DND-41 (cell line): Measurements from ENCODE around the gene DNAH17.

ENCODE experiments used
- ATAC-seq: fragments of 200-7000 bp; cut with Tn5 transposase; 3 replicates; pipeline ENCODE4 v1.9.1; 2021; ENCODE audit warnings: low read depth; ENCODE audit not compliant: insufficient read depth
- DNase-seq: peaks from one replicate; pipeline ENCODE4 v3.0.0-alpha.2; 2020
- H2AFZ ChIP-seq: 2 replicates; pipeline ENCODE4 v1.6.0; 2012; ENCODE audit warnings: low read depth, low read length
- H3K27ac ChIP-seq: 2 replicates; pipeline ENCODE4 v1.5.1; 2012; ENCODE audit warnings: low read length, inconsistent platforms
- H3K27me3 ChIP-seq: fragments of 200-600 bp; sonication (generic); 2 replicates; pipeline ENCODE4 v1.6.0; 2012; ENCODE audit warnings: low read length, mild to moderate bottlenecking, inconsistent platforms; ENCODE audit not compliant: insufficient read depth, poor library complexity
- H3K36me3 ChIP-seq: 2 replicates; pipeline ENCODE4 v1.5.1; 2012; ENCODE audit warnings: low read length, inconsistent platforms; ENCODE audit not compliant: insufficient read depth
- H3K4me1 ChIP-seq: 2 replicates; pipeline ENCODE4 v1.5.1; 2012; ENCODE audit warnings: mild to moderate bottlenecking, low read length; ENCODE audit not compliant: insufficient read depth
- H3K4me2 ChIP-seq: 2 replicates; pipeline ENCODE4 v1.6.0; 2012; ENCODE audit warnings: mild to moderate bottlenecking, moderate library complexity, low read length, inconsistent platforms; ENCODE audit not compliant: insufficient read depth
- H3K4me3 ChIP-seq, 2 experiments: fragments of 200-600 bp in 1 of 2; shearing (Covaris generic) in 1 of 2; 2 replicates each; pipeline ENCODE4 v1.5.1; 2012 to 2016; ENCODE audit warnings: inconsistent platforms in 2 of 2, low read length in 2 of 2, mild to moderate bottlenecking in 2 of 2, low read depth in 1 of 2, moderate library complexity in 1 of 2
- H3K79me2 ChIP-seq: 2 replicates; pipeline ENCODE4 v1.6.0; 2012; ENCODE audit warnings: low read length, inconsistent platforms; ENCODE audit not compliant: insufficient read depth
- H3K9ac ChIP-seq: 2 replicates; pipeline ENCODE4 v1.6.0; 2012; ENCODE audit warnings: low read depth, mild to moderate bottlenecking, inconsistent platforms, low read length, moderate library complexity
- H3K9me3 ChIP-seq: 2 replicates; pipeline ENCODE4 v1.5.1; 2012; ENCODE audit warnings: low read length, moderate library complexity, mild to moderate bottlenecking, inconsistent platforms; ENCODE audit not compliant: insufficient read depth, severe bottlenecking
- H4K20me1 ChIP-seq: 2 replicates; pipeline ENCODE4 v1.6.0; 2012; ENCODE audit warnings: low read length; ENCODE audit not compliant: insufficient read depth
- CTCF ChIP-seq: IDR thresholded peaks from 2 replicates; pipeline ENCODE4 v1.5.1; 2012; ENCODE audit warnings: borderline replicate concordance, low read length, moderate library complexity, mild to moderate bottlenecking; ENCODE audit not compliant: poor library complexity, severe bottlenecking; ENCODE audit errors: extremely low read depth
- EZH2 ChIP-seq: IDR thresholded peaks from 3 replicates; pipeline ENCODE4 v1.6.1; 2012; ENCODE audit warnings: borderline replicate concordance, low read depth, mild to moderate bottlenecking, moderate library complexity, low read length, inconsistent platforms; ENCODE audit not compliant: severe bottlenecking

Gene DNAH17

GRCh38 chr17:78622491-78623265 is 45.5 kb upstream of the DNAH17 start:
- no peaks in the 10 kb centered on the region for H3K79me2 ChIP-seq
- H4K20me1 ChIP-seq: no peaks in the 10 kb centered on the region
- no peaks in the 10 kb centered on the region for H3K27me3 ChIP-seq
- no peaks in the 10 kb centered on the region for H3K36me3 ChIP-seq
- H3K9ac ChIP-seq: no peak overlapping the region
- no peaks in the 10 kb centered on the region for H3K9me3 ChIP-seq
- no peaks in the 10 kb centered on the region for H3K4me1 ChIP-seq
- H3K4me2 ChIP-seq: no peak overlapping the region
- no peak overlapping the region for H3K27ac ChIP-seq
- DNase-seq (no peak), ATAC-seq (no peak)
- H3K4me3 ChIP-seq: no peak overlapping the region
- H2AFZ ChIP-seq: no peak overlapping the region
- TF ChIP-seq EZH2 (no peak), CTCF (no peak)

GRCh38 chr17:78621720-78622490 is 44.7 kb upstream of the DNAH17 start:
- H3K4me1 ChIP-seq: no peaks in the 10 kb centered on the region
- DNase-seq: no peak

GRCh38 chr17:78620099-78620498 is 42.9 kb upstream of the DNAH17 start:
- Histone ChIP-seq H3K27me3 (no peaks in the 10 kb centered on the region), H4K20me1 (no peaks in the 10 kb centered on the region), H3K9ac (no peak overlapping the region), H2AFZ (no peak overlapping the region), H3K9me3 (no peaks in the 10 kb centered on the region), H3K36me3 (no peaks in the 10 kb centered on the region), H3K4me2 (no peak overlapping the region), H3K79me2 (no peaks in the 10 kb centered on the region), H3K27ac (no peak overlapping the region), H3K4me3 (no peak overlapping the region), H3K4me1 (no peaks in the 10 kb centered on the region)
- TF ChIP-seq CTCF (no peak), EZH2 (no peak)
- ATAC-seq (no peak), DNase-seq (no peak)

More at GRCh38 chr17:78621720-78622490, 44.7 kb upstream of the DNAH17 start:
- Histone ChIP-seq H2AFZ (no peak overlapping the region), H3K27ac (no peak overlapping the region), H4K20me1 (no peaks in the 10 kb centered on the region), H3K36me3 (no peaks in the 10 kb centered on the region), H3K27me3 (no peaks in the 10 kb centered on the region), H3K79me2 (no peaks in the 10 kb centered on the region), H3K9ac (no peak overlapping the region), H3K4me2 (no peak overlapping the region), H3K4me3 (no peak overlapping the region), H3K9me3 (no peaks in the 10 kb centered on the region)
- TF ChIP-seq CTCF: no peak
- no peak for TF ChIP-seq EZH2
- ATAC-seq: no peak
